GM19023 (cell line): ENCODE measurements around the gene ZNF274.
"Not testable (repeated sequence)": the region's sequence is repeated elsewhere in the genome, so short reads cannot be mapped to it uniquely, and the experiment has no call there.

Experiments
- ATAC-seq: cut with Tn5 transposase; IDR thresholded peaks from one replicate; pipeline ENCODE4 v1.9.1; 2021; ENCODE audit warnings: mild to moderate bottlenecking, moderate library complexity; ENCODE audit not compliant: unreplicated experiment

Gene ZNF274

GRCh38 chr19:58182989-58183816, at the start of gene ZNF274:
ZNF274 (plus strand) TSS chr19:58183061; CDS start chr19:58183966, 905 bp downstream.
- ATAC-seq: peak; percentile 85

DNA sequence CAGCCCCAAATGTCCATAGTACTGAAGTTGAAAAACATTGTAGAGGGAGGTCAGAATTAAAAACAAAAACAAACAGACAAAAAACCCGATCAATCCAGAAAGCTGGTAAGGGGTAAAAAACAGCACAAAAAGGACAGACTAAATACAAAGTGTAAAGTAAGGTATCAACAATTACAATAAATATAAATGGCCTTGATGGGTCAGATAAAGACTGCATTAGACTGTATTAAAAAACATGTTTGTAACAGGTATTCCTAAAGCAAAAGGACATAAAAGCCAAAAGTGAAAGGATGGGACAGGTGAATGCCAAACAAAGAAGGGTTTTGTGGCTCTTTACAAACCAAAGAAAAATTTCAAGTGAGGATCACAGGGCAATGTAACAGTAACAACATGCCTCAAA, 48.6 kb upstream of the ZNF274 start:
- ATAC-seq: no peak

- no peak for ATAC-seq
These were observed 37.0 kb upstream of the ZNF274 start for GRCh38 chr19:58145849-58146248.

GRCh38 chr19:58147475-58147874, 35.4 kb upstream of the ZNF274 start:
- ATAC-seq: not testable (repeated sequence)

DNA sequence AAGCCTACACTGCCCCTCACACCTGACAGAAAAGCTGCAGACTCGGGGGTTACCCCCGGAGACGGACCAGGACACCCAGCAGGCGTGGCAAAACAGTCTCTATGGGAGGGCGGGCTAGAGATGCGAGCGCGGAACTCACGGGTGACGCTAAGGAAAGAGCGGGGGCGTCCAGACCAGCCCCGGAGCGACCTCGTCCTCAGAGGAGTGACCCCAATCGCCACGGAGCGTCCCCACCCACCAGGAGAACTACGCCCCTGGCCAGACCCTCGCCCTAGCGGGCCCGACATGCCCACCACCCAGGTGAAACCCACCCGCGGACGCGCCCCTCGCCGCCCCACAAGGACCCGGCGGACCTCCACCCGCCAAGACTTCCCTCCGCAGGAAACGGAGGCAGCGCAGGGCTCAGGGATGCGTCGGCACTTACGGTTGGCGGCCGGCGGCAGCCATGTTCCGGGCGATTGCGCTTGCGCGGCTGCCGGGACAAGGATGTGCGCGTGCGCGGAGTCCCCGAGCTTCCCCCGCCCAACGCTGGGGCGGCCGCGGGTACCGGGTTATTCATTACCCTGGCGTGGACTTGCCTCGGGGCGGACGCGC, 32.4 kb upstream of the ZNF274 start, which contains the start of gene ZNF329:
Gene ZNF329 (minus strand): TSS at position 462 of the 594 bp plus-strand sequence. CDS start 21,286 bp downstream, outside the sequence.
- peak; percentile 50 for ATAC-seq

DNA sequence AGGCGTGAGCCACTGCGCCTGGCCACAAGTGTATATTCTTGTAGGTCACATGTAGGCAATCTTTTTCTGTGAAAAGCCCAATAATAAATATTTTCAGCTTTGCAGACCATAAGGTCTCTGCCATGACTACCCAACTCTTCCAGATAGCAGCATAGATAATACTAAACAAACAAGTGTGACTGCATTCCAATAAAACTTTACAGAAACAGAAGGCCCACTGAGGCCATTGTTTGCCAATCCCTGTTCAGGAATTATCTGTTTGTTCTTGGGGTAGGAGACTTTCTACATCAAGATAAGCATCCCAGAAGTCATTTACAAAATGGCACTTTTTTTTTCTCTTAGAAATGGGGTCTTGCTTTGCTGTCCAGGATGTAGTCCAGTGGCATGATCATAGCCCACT, 29.5 kb upstream of the ZNF274 start:
- no peak for ATAC-seq

- ATAC-seq: no peak
These were observed 28.6 kb upstream of the ZNF274 start for GRCh38 chr19:58154287-58154678.

DNA sequence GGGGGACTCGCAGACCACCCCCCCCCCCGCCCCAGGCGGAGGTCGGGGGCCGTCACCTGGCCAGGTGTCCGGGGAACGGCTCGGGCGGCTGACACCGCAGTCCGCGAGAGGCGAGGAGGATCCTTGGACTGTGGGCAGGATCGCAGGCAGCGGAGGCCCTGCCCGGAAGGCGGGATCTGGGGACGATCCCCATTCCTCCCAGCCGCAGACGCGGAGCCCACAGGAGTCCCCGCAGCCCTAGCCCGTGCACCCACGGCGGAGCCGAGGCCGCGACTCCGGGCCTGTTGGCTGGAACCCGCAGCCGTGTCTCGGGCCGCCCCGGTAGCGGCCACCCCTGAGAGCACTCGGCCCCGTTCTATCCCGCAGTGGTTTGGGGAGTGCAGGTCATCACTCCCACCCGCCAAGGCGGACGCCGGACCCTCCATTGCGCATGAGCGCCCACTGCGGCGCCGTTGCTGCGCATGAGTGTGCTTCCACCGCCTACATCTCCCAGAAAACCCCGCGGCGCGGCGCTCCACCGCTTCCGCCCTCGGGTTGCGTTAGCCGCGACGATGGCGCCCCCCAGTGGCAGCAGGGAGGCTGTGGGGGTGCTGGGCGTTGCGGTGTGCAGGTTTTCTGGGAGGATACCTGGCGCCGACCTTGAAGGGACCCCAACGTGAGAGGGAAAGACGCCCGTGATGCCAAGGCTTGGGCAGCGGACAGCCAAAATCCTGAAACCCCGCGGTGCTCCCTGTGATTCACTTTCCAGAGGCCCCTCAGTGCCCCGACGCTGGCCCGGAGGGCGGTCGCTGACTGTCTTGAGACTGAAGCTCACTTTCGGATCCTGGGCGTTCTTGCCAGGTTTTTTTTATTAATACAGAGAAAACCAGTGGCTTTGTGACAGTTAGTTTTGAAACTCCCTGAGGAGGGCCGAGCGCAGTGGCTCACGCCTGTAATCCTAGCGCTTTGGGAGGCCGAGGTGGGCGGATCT, 27.9 kb upstream of the ZNF274 start:
- ATAC-seq: peak; percentile 68

DNA sequence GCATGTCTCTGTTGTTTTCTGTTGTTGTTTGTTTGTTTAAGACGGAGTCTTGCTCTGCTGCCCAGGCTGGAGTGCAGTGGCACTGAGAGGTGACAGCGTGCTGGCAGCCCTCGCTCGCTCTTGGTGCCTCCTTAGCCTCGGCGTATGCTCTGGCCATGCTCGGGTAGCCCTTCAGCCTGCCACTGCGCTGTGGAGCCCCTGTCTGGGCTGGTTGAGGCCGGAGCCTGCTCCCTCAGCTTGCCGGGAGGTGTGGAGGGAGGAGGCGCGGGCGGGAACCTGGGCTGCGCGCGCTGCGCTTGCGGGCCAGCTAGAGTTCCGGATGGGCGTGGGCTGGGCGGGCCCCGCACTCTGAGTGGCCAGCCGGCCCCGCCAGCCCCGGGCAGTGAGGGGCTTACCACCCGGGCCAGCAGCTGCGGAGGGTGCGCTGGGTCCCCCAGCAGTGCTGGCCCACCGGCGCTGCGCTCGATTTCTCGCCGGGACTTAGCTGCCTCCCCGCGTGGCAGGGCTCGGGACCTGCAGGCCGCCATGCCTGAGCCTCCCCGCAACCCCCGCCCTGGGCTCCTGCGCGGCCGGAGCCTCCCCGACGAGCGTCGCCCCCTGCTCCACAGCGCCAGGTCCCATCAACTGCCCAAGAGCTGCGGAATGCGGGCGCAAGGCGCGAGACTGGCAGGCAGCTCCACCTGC, 25.7 kb upstream of the ZNF274 start:
- ATAC-seq: no peak

GRCh38 chr19:58166268-58166667, 16.6 kb upstream of the ZNF274 start:
- ATAC-seq: no peak

DNA sequence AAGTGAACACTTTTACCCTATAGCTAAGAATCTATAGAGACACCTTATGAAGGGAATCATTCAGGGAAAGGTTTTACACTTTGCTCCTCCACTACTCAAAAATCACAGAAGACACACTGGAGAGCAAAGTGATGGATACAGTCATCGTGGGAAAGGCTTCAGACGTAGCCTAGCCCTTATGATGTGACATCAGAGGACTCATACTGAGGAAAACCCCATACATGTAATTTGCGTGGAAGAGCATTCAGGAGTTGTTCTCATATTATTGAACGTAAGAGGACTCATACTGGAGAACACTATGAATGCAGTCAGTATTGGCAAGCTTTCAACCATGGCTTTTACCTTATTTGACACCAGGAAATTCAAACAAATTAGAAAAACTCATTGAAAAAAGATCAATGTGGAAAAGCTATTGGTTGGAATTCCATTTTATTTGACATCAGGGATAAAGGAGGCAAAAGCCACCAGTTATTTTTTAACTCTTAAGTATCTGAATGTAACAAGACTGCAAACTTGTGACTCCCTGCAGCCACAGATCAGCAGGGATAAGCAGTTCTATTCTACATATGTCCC, 16.1 kb upstream of the ZNF274 start:
- ATAC-seq: no peak

- ATAC-seq: no peak
These were observed 12.0 kb upstream of the ZNF274 start for GRCh38 chr19:58170860-58171259.

GRCh38 chr19:58181902-58182576, 822 bp upstream of the ZNF274 start:
- no peak for ATAC-seq

- no peak for ATAC-seq
These were observed 278 bp upstream of the ZNF274 start for GRCh38 chr19:58182577-58182988.

GRCh38 chr19:58183817-58184215, 955 bp downstream of the ZNF274 start:
- no peak for ATAC-seq

GRCh38 chr19:58196901-58197616, 14.2 kb downstream of the ZNF274 start:
- ATAC-seq: no peak

- ATAC-seq: no peak
These were observed 21.1 kb downstream of the ZNF274 start for GRCh38 chr19:58203814-58204475.

DNA sequence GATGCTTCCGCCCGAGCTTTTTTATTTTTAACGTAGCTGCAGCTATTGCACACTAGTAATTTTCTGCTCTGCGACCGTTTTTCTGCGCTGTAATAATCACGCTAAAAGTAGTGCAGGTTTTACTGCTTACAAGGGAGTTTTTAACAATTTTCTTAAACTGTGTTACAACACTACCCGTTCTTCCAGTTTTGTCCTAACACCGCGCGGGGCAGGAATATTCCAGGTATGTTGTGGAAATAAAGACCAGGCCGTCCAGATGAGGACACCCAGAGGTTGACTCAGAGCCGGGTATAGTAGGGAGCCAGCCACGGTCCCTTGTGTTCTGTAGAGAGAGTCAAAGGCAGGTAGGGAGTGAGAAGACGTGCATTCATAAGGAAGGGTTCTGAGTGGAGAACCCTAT, 21.7 kb downstream of the ZNF274 start:
- no peak for ATAC-seq
